ENCODE data around the gene EML6. TPM values are rescaled to one million over a fixed set of nuclear protein-coding genes. Genes with fewer than 3 reads are reported as not detected.

EML6 gene
- polyA plus RNA-seq, 1 of the 3 experiments (the other 2 are of a cell fraction) = 1.1 TPM

- no peaks in the 10 kb centered on the region for H3K79me2 ChIP-seq (ENCODE audit: insufficient read depth)
- no peak for TF ChIP-seq FOSL2 (IDR thresholded peaks at IDR 0.05; ENCODE audit: borderline replicate concordance, low read depth)
- no peak for TF ChIP-seq EZH2phosphoT487 (IDR thresholded peaks at IDR 0.05; ENCODE audit: borderline replicate concordance, low read depth)
- peaks cover 15 to 16% of the 10 kb centered on the region in 2 experiments for H3K4me1 ChIP-seq (ENCODE audit: control insufficient read depth in 1 of 2, insufficient read depth in 2 of 2, low read depth in 1 of 2, low read length in 1 of 2)
- H3K4me2 ChIP-seq = no peak overlapping the region
- POLR2A ChIA-PET = no interaction called here
- 0 out of 2 replicates have a peak overlapping the region, but pooled peaks have one; percentile 58 for H2AFZ ChIP-seq (ENCODE audit: low read depth)
- H3K9ac ChIP-seq = no peak overlapping the region
- H3F3A ChIP-seq (replicated peaks; ENCODE audit: insufficient read depth) = peaks cover 22% of the 10 kb centered on the region
- no peaks in the 10 kb centered on the region for H3K9me3 ChIP-seq
- CTCF ChIA-PET = no interaction called here
- H3K27me3 ChIP-seq (ENCODE audit: insufficient read depth) = no peaks in the 10 kb centered on the region
- 98% methylated on average over 7 of the region's 7 CpGs for WGBS (ENCODE audit: low lambda C conversion rate)
- no peaks in the 10 kb centered on the region for H3K9me2 ChIP-seq
- H3K36me3 ChIP-seq (replicated peaks in 1 of 2; ENCODE audit: control insufficient read depth in 1 of 2, insufficient read depth in 2 of 2, low read length in 1 of 2) = no peaks in the 10 kb centered on the region
- no peak for DNase-seq
- peak overlapping the region in 1 of 2 experiments; percentile 92; a peak in 2 of 4 replicates for H3K27ac ChIP-seq (ENCODE audit: low read depth in 2 of 2, low read length in 1 of 2)
- no peak overlapping the region for H3K4me3 ChIP-seq (ENCODE audit: low read depth in 2 of 2, low read length in 1 of 2)
- H4K20me1 ChIP-seq (ENCODE audit: insufficient read depth) = no peaks in the 10 kb centered on the region
Measured at GRCh38 chr2:54902763-54903162, 179.3 kb downstream of the EML6 start.

- no peaks in the 10 kb centered on the region for H4K20me1 ChIP-seq (ENCODE audit: insufficient read depth)
- WGBS (ENCODE audit: low lambda C conversion rate) = 26% methylated on average over 8 of the region's 9 CpGs
- H3K4me3 ChIP-seq (ENCODE audit: low read depth in 2 of 2, low read length in 1 of 2) = peak overlapping the region in 1 of 2 experiments; percentile 25; a peak in 1 of 4 replicates
- H3K79me2 ChIP-seq (ENCODE audit: insufficient read depth) = no peaks in the 10 kb centered on the region
- H3K9me3 ChIP-seq = no peaks in the 10 kb centered on the region
- peak overlapping the region; percentile 58 for H2AFZ ChIP-seq (ENCODE audit: low read depth)
- peak overlapping the region; percentile 69 for H3K4me2 ChIP-seq
- H3K9me2 ChIP-seq = no peaks in the 10 kb centered on the region
- H3K36me3 ChIP-seq (replicated peaks in 1 of 2; ENCODE audit: control insufficient read depth in 1 of 2, insufficient read depth in 2 of 2, low read length in 1 of 2) = no peaks in the 10 kb centered on the region
- peaks cover 9 to 24% of the 10 kb centered on the region in 2 experiments for H3K4me1 ChIP-seq (ENCODE audit: control insufficient read depth in 1 of 2, insufficient read depth in 2 of 2, low read depth in 1 of 2, low read length in 1 of 2)
- H3F3A ChIP-seq (replicated peaks; ENCODE audit: insufficient read depth) = peaks cover 26% of the 10 kb centered on the region
- POLR2A ChIA-PET = no interaction called here
- DNase-seq = no peak
- CTCF ChIA-PET = interaction anchor here (0.6 to 0.8 kb wide), 2 partner anchors 17 to 38 kb away, joined by 3 read pairs; no protein-coding TSS in a partner anchor
- no peaks in the 10 kb centered on the region for H3K27me3 ChIP-seq (ENCODE audit: insufficient read depth)
- H3K9ac ChIP-seq = peak overlapping the region; percentile 37; the same call in 1 of the 2 replicates
- peak overlapping the region; percentile 43 to 92; a peak in 3 of 4 replicates for H3K27ac ChIP-seq (ENCODE audit: low read depth in 2 of 2, low read length in 1 of 2)
- TF ChIP-seq RAD21 (IDR thresholded peaks at IDR 0.05; ENCODE audit: low read length) = no peak
- TF ChIP-seq TEAD4 (IDR thresholded peaks at IDR 0.05; ENCODE audit: borderline replicate concordance, insufficient read depth) = peak; percentile 84; the same call in 1 of the 2 replicates
- TF ChIP-seq NRF1 (IDR thresholded peaks at IDR 0.05; ENCODE audit: low read depth, low read length) = no peak
- no peak for TF ChIP-seq GATA2 (CRISPR knock-in tag; IDR thresholded peaks at IDR 0.05)
- no peak for TF ChIP-seq MXI1 (IDR thresholded peaks at IDR 0.05; ENCODE audit: low read depth, low read length)
- no peak for TF ChIP-seq USF2 (IDR thresholded peaks at IDR 0.05; ENCODE audit: borderline replicate concordance, low read depth, low read length)
- TF ChIP-seq ELF1 (IDR thresholded peaks at IDR 0.05) = peak; percentile 44; the same call in 1 of the 2 replicates
- TF ChIP-seq SMC3 (IDR thresholded peaks at IDR 0.05; ENCODE audit: low read depth, low read length) = no peak
- TF ChIP-seq FOSL2 (IDR thresholded peaks at IDR 0.05; ENCODE audit: borderline replicate concordance, low read depth) = peak; percentile 100
- TF ChIP-seq NFIC (IDR thresholded peaks at IDR 0.05; ENCODE audit: borderline replicate concordance) = peak; percentile 77
- peak; percentile 86 for TF ChIP-seq MAX (IDR thresholded peaks at IDR 0.05; ENCODE audit: low read depth)
- peak; percentile 87 for TF ChIP-seq TCF12 (IDR thresholded peaks at IDR 0.05)
- no peak for TF ChIP-seq SIN3A (IDR thresholded peaks at IDR 0.05; ENCODE audit: borderline replicate concordance, low read depth, low read length)
- no peak for TF ChIP-seq CHD2 (IDR thresholded peaks at IDR 0.05; ENCODE audit: low read length, partially characterized antibody)
- peak; percentile 83; the same call in 1 of the 2 replicates for TF ChIP-seq ZBTB33 (IDR thresholded peaks at IDR 0.05; ENCODE audit: borderline replicate concordance, low read depth)
- peak; percentile 81 for TF ChIP-seq REST (IDR thresholded peaks at IDR 0.05; ENCODE audit: low read depth, low read length)
- TF ChIP-seq TAF1 (IDR thresholded peaks at IDR 0.05; ENCODE audit: borderline replicate concordance, low read depth, low read length) = no peak
- no peak for TF ChIP-seq RFX5 (IDR thresholded peaks at IDR 0.05; ENCODE audit: low read length)
Measured at GRCh38 chr2:54903736-54904554, 180.5 kb downstream of the EML6 start.

Data from SK-N-SH (cell line).